Left lung (tissue), 10 donors: Measurements from ENCODE around the gene GGA3. TPM values are rescaled to one million over a fixed set of nuclear protein-coding genes. Genes with fewer than 3 reads are reported as not detected.

Experiments used
- ATAC-seq: fragments of 200-7000 bp; cut with Tn5 transposase; one replicate; pipeline ENCODE4 v1.9.1; 2020; ENCODE audit warnings: moderate library complexity
- DNase-seq, 4 donors: peaks; one replicate each; pipeline ENCODE4 v3.0.0-alpha.2; 2013 to 2020
- H3K27ac ChIP-seq, 2 donors: fragments of 200-600 bp; sonication (generic) in 1 of 2; one replicate each; pipeline versions ENCODE4 v1.5.0 to v1.8.0; 2020 to 2021
- H3K27me3 ChIP-seq, 2 donors: fragments of 200-600 bp; sonication (generic) in 1 of 2; one replicate each; pipeline versions ENCODE4 v1.5.0 to v1.8.0; 2020 to 2021
- H3K36me3 ChIP-seq, 2 donors: fragments of 200-600 bp; sonication (generic) in 1 of 2; one replicate each; pipeline versions ENCODE4 v1.5.0 to v1.8.0; 2020 to 2021
- H3K4me1 ChIP-seq, 2 donors: fragments of 200-600 bp; one replicate each; pipeline ENCODE4 v1.8.0; 2021
- H3K4me3 ChIP-seq, 2 donors: fragments of 200-600 bp; sonication (generic) in 1 of 2; one replicate each; pipeline versions ENCODE4 v1.5.0 to v1.8.0; 2020 to 2021; ENCODE audit warnings: mild to moderate bottlenecking in 1 of 2
- H3K9me3 ChIP-seq, 2 donors: fragments of 200-600 bp; sonication (generic) in 1 of 2; one replicate each; pipeline versions ENCODE4 v1.5.0 to v1.8.0; 2020 to 2021
- intact Hi-C, 2 donors: fragments of 100-400 bp; cut with DNase I; formaldehyde crosslinking; loops; one replicate each; pipeline versions ENCODE4 v1.11.2 to v1.14.2; 2022
- polyA plus RNA-seq, 6 donors: library from polyadenylated mRNA; unstranded; fragments of 120-200 nt; gene quantifications; one replicate each; pipeline ENCODE4 v1.2.1, GENCODE V29; 2013; ENCODE audit not compliant: insufficient read length in 6 of 6
- total RNA-seq, 2 donors: library from RNA; stranded (reverse); fragmentation: NEBNext Ultra II Directional; extraction: Animal tissue kit (Norgen Biotek cat#: 25700); gene quantifications; one replicate each; pipeline ENCODE4 v1.2.1, GENCODE V29; 2021
- TF ChIP-seq, protein P1 (sequence below), 2 donors: fragments of 200-600 bp; sonication (generic) in 1 of 2; IDR thresholded peaks; one replicate each; pipeline versions ENCODE4 v1.5.0 to v1.8.0; 2021; ENCODE audit warnings: antibody characterized with exemption in 2 of 2
- donor health status: DM: no; HTN: yes; CAD: no.
- donor health status: DM: no; HTN: no; CAD: no.

Gene GGA3
- total and polyA plus RNA-seq, 8 donors: 41.2 to 54.7 (median 45.1) TPM

GRCh38 chr17:75269844-75270217 is 8.4 kb upstream of the GGA3 start:
- DNase-seq (no peak), ATAC-seq (no peak)
- H3K27ac ChIP-seq: peak overlapping the region; percentile 95
- H3K4me3 ChIP-seq: peak overlapping the region; percentile 86 to 93
- TF ChIP-seq, protein P1, sequence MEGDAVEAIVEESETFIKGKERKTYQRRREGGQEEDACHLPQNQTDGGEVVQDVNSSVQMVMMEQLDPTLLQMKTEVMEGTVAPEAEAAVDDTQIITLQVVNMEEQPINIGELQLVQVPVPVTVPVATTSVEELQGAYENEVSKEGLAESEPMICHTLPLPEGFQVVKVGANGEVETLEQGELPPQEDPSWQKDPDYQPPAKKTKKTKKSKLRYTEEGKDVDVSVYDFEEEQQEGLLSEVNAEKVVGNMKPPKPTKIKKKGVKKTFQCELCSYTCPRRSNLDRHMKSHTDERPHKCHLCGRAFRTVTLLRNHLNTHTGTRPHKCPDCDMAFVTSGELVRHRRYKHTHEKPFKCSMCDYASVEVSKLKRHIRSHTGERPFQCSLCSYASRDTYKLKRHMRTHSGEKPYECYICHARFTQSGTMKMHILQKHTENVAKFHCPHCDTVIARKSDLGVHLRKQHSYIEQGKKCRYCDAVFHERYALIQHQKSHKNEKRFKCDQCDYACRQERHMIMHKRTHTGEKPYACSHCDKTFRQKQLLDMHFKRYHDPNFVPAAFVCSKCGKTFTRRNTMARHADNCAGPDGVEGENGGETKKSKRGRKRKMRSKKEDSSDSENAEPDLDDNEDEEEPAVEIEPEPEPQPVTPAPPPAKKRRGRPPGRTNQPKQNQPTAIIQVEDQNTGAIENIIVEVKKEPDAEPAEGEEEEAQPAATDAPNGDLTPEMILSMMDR (IDR thresholded peaks at IDR 0.05): no peak
- H3K9me3 ChIP-seq: no peaks in the 10 kb centered on the region
- peaks cover 0 to 51% of the 10 kb centered on the region in 2 donors for H3K36me3 ChIP-seq
- H3K4me1 ChIP-seq: peaks cover 13 to 73% of the 10 kb centered on the region in 2 donors
- intact Hi-C loops: no loop called here
- H3K27me3 ChIP-seq: no peaks in the 10 kb centered on the region

- DNase-seq (no peak), ATAC-seq (no peak)
- peaks cover 0 to 51% of the 10 kb centered on the region in 2 donors for H3K36me3 ChIP-seq
- no peaks in the 10 kb centered on the region for H3K9me3 ChIP-seq
- no peak overlapping the region for H3K4me3 ChIP-seq
- TF ChIP-seq, protein P1 (IDR thresholded peaks at IDR 0.05): no peak
- intact Hi-C loops: no loop called here
- H3K27ac ChIP-seq: peak overlapping the region in 1 of 2 donors; percentile 25
- peaks cover 16 to 73% of the 10 kb centered on the region in 2 donors for H3K4me1 ChIP-seq
- H3K27me3 ChIP-seq: no peaks in the 10 kb centered on the region
These were observed 6.2 kb upstream of the GGA3 start for GRCh38 chr17:75267411-75268232.

DNA sequence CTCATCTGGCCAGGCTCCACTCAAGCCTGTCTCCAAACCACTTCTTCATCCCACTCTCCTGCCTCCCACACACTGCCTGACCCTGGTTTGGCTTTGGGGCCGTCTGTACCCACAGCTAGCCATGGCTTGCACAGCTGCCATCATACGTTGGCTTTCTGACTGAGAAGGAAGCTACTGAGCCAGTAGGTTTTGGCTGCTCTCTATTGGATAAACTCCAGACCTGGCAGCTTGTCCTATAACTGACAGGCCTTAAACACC is 5.7 kb upstream of the GGA3 start:
- peaks cover 17 to 73% of the 10 kb centered on the region in 2 donors for H3K4me1 ChIP-seq
- peak in 1 of 4 donors; percentile 53 for DNase-seq
- H3K9me3 ChIP-seq: no peaks in the 10 kb centered on the region
- peaks cover 0 to 46% of the 10 kb centered on the region in 2 donors for H3K36me3 ChIP-seq
- TF ChIP-seq, protein P1 (IDR thresholded peaks at IDR 0.05): no peak
- H3K4me3 ChIP-seq: no peak overlapping the region
- intact Hi-C loops: no loop called here
- H3K27me3 ChIP-seq: no peaks in the 10 kb centered on the region
- no peak for ATAC-seq
- peak overlapping the region in 1 of 2 donors; percentile 25 for H3K27ac ChIP-seq

GRCh38 chr17:75266316-75267152 is 5.1 kb upstream of the GGA3 start:
- DNase-seq (no peak), ATAC-seq (no peak)
- intact Hi-C loops: no loop called here
- peaks cover 13 to 69% of the 10 kb centered on the region in 2 donors for H3K4me1 ChIP-seq
- peak overlapping the region in 1 of 2 donors; percentile 25 for H3K27ac ChIP-seq
- TF ChIP-seq, protein P1 (IDR thresholded peaks at IDR 0.05): no peak
- H3K27me3 ChIP-seq: no peaks in the 10 kb centered on the region
- no peaks in the 10 kb centered on the region for H3K9me3 ChIP-seq
- H3K36me3 ChIP-seq: peaks cover 0 to 46% of the 10 kb centered on the region in 2 donors
- no peak overlapping the region for H3K4me3 ChIP-seq
